GM10266 (cell line): ENCODE results near the gene RSRC1.
A peak's percentile ranks its signal among the peaks of the same experiment; 100 is the strongest.

ENCODE experiments used
- DNase-seq: peaks from one replicate; pipeline ENCODE4 v3.0.0; 2012; ENCODE audit errors: extremely low spot score
- TF ChIP-seq, protein P1 (sequence below): IDR thresholded peaks from 2 replicates; pipeline ENCODE4 v1.5.1; 2012; ENCODE audit warnings: mild to moderate bottlenecking, low read depth; ENCODE audit not compliant: control insufficient read depth, insufficient read depth; ENCODE audit errors: missing control alignments

The RSRC1 gene

DNA sequence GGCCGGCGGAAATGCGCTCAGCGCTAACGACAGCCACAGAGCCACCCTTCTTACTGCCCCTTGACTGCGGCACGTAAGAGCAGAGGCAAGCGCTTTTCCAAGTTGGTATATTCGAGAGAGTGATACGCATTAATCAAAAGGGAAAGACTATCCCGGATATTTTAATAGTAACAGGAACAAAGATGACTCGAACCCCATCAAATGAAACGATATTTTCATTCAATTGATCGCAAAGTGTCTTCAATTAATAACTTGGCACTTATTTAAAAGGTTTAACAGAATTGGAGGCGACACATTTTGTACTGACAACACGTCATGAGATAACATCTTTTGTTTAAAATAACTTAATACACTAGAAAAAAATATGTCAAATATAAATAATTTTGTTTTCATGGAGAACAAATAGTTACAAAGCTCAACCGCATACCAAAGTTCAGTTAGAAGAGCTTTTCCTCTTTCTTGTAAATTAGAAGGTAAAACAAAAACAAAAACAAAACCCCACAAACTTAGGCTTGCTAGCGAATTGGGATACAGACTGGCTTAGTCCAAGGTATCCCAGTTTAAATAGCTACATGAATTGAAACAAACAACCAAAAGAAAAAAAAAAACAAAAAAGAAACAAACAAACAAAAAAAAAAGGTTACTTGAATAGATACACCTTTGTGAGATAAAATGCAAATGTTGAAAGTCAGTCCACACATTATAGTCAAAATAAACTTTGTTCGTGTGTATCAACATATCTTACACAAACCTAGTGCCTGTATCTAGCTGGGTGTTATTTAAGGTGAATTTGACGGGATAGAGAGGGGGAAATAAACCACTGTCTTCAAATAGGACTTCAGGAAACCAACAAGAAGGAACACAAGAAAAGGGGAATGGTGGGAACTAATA lies 13.8 kb upstream of the RSRC1 start:
- TF ChIP-seq, protein P1, sequence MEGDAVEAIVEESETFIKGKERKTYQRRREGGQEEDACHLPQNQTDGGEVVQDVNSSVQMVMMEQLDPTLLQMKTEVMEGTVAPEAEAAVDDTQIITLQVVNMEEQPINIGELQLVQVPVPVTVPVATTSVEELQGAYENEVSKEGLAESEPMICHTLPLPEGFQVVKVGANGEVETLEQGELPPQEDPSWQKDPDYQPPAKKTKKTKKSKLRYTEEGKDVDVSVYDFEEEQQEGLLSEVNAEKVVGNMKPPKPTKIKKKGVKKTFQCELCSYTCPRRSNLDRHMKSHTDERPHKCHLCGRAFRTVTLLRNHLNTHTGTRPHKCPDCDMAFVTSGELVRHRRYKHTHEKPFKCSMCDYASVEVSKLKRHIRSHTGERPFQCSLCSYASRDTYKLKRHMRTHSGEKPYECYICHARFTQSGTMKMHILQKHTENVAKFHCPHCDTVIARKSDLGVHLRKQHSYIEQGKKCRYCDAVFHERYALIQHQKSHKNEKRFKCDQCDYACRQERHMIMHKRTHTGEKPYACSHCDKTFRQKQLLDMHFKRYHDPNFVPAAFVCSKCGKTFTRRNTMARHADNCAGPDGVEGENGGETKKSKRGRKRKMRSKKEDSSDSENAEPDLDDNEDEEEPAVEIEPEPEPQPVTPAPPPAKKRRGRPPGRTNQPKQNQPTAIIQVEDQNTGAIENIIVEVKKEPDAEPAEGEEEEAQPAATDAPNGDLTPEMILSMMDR = no peak
- peak; percentile 37 for DNase-seq

DNA sequence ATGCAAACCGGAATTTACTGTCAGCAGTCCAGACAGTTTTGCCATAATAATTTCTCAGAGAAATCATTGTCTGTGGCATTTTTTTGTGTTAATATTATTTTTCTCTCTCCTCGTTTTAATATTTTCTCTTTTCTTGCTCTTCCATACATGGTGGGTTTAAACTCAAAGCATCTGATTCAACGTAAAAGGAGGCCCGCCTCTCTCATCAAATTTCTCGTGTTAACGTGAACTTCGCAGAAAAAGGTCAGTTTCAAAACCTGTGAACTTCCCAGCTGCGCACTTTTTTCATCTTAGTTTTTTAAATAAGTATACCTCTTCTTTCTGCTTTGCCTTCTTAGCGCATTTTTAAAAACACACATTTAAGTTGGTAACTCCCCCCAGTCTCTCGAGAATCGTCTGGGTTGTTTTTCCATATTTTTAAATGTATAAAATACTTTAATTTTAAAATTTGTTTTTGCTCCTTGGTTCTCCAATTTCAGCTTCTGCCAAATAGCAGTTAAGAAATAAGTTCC lies 12.8 kb upstream of the RSRC1 start:
- no peak for DNase-seq

DNA sequence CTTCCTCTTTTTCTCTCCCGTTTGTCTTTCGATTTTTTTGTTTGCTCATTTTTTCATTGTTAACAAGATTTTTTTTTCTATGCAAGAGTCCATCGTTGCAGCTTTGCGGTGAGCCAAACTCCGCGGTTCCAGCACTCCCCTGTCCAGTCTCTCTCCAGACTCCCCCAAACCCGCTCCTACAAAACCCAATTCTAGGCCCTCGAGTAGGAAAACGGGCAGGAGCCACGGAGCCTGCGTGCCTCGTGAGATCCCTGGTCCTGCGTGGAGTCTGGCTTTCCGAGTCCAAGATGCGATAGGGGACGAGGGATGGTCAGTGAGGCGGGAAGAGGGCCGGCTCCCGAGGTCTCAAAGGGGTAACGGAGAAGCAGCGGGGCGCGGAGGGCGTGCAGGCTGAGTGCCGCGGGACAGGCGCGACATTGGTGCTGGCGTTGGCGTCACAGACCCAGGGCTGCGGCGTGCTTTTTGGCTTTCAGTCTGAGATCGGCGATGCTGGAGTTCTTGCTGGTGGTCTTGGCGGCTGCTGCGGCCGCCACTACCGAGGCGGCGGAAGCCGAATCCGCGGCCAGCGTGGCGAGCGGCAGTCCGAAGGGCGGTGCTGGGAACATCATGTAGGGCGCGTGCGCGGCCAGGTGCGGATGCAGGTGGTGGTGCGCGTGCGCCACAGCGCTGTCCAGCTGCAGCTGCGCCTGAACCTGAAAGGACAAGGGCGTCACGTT lies 12.1 kb upstream of the RSRC1 start:
- DNase-seq = peak; percentile 94
- TF ChIP-seq, protein P1 = no peak

More for the DNA sequence above, 12.8 kb upstream of the RSRC1 start:
- TF ChIP-seq, protein P1 = no peak

DNA sequence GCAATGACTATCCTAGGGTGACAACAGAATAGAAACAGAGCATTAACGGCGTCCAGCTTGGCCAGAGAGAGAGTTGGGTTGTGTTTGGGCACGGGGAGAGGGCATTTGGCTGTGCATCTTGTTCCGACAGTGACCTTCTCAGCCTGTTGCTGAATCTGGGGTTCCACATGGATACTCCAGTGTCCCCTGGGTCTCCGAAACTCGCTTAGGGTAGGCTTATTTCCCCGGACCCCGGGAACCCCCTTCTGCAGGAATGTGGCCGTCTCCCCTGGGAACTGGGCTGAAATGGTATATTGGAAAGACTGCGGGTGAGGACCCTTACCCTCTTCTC lies 11.6 kb upstream of the RSRC1 start:
- TF ChIP-seq, protein P1 = no peak
- no peak for DNase-seq

DNA sequence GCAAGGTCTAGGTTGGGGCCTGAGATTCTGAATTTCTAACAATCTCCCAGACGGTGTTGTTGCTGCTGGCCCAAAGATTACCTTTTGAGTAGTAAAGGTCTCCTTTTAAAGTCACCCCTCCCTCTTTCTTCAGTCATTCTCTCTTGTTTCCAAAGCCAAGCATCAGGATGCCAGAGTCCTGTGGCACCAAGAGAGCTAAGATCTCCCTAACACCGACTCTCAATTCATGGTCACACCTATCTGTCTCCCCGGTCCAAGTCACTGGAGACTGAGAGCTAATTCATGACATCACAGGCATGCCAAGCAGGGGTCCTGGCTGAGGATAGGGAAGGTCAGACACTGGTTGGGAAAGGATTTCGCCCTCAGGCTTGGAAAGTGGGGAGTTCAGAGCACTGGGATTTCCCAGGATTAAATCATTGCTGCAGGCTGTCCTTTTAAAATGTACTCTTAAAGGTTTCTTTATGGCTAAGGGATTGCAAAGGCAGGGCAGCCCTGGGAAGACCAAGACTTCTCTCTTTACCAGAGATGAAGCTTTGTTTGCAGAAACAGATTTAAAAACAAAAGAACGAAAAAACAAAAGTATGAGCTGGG lies 11.0 kb upstream of the RSRC1 start:
- TF ChIP-seq, protein P1 = no peak
- DNase-seq = no peak

DNA sequence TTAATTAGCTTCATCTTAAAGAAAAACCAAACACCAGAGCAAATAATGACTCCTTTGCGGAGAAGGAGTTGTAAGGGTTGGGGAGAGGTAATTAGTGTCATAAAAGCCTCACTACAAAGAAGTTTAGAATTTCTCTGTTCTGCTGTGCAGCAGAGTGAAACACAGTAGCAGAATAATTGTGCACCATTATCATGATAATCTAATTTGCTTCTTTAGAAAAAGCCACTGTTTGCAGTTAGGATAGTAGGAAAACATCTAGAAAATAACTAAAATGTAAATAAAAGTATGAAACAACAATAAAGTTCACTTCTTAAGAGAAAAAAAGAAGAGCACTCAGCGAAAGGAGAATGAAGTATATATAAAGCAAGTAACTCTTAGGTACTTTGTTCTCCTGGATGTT lies 9.2 kb upstream of the RSRC1 start:
- DNase-seq = no peak
- TF ChIP-seq, protein P1 = no peak
